Hepatocyte (in vitro differentiated cells): Measurements from ENCODE around the gene RADIL.

Experiments
- CTCF ChIP-seq: fragments of 200-600 bp; sonication (generic); IDR thresholded peaks from 2 replicates; pipeline ENCODE4 v1.5.1; 2016; ENCODE audit warnings: antibody characterized with exemption, mild to moderate bottlenecking; ENCODE audit not compliant: poor library complexity
- EZH2 ChIP-seq: fragments of 200-600 bp; sonication (generic); IDR thresholded peaks from 2 replicates; pipeline ENCODE4 v1.6.1; 2016; ENCODE audit warnings: antibody characterized with exemption, mild to moderate bottlenecking, borderline replicate concordance
- EZH2phosphoT487 ChIP-seq: fragments of 200-600 bp; sonication (generic); IDR thresholded peaks from one replicate; pipeline ENCODE4 v1.6.1; 2018; ENCODE audit warnings: antibody characterized with exemption, mild to moderate bottlenecking, low read depth, moderate library complexity; ENCODE audit not compliant: unreplicated experiment, severe bottlenecking

DNA sequence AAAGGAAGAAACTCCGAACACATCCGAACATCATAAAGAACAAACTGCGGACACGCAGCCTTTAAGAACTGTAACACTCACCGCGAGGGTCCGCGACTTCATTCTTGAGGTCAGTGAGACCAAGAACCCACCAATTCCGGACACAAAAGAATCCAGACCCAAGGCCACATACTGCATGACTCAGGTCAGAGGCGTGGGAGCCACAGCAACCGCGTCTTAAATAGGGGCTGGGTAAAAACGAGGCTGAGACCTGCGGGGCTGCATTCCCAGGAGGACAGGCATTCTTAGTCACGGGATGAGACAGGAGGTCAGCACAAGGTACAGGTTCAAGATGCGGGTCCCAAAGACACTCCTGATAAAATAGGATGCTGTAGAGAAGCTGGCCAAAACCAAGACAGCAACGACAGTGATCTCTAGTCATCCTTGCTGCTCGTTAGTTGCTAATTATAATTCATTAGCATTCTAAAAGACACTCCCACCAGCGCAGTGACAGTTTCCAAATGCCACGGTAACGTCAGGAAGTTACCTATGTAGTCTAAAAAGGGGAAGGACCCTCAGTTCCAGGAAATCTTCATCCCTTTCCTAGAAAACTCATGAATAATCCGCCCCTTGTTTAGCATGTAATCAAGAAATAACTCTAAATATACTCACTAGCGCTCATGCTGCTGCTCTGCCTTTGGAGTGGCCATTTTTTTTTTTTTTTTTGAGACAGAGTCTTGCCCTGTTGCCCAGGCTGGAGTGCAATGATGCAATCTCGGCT is 88.7 kb downstream of the RADIL start:
- no peak for TF ChIP-seq CTCF
- TF ChIP-seq EZH2: no peak
- TF ChIP-seq EZH2phosphoT487: no peak
